AG09309 (cell line): ENCODE measurements around the gene SRSF12.

ENCODE experiments used
- DNase-seq: peaks from one replicate; pipeline ENCODE4 v3.0.0-alpha.2; 2010; ENCODE audit warnings: low read depth
- H3K4me3 ChIP-seq: 2 replicates; pipeline ENCODE4 v1.5.1; 2011; ENCODE audit warnings: mild to moderate bottlenecking, low read depth, low read length, moderate library complexity; ENCODE audit not compliant: control insufficient read depth
- TF ChIP-seq, protein P1 (sequence below): IDR thresholded peaks from 2 replicates; pipeline ENCODE4 v1.5.1; 2011; ENCODE audit warnings: mild to moderate bottlenecking, low read depth, low read length, inconsistent platforms; ENCODE audit not compliant: insufficient read depth, control insufficient read depth; ENCODE audit errors: missing control alignments

The SRSF12 gene

DNA sequence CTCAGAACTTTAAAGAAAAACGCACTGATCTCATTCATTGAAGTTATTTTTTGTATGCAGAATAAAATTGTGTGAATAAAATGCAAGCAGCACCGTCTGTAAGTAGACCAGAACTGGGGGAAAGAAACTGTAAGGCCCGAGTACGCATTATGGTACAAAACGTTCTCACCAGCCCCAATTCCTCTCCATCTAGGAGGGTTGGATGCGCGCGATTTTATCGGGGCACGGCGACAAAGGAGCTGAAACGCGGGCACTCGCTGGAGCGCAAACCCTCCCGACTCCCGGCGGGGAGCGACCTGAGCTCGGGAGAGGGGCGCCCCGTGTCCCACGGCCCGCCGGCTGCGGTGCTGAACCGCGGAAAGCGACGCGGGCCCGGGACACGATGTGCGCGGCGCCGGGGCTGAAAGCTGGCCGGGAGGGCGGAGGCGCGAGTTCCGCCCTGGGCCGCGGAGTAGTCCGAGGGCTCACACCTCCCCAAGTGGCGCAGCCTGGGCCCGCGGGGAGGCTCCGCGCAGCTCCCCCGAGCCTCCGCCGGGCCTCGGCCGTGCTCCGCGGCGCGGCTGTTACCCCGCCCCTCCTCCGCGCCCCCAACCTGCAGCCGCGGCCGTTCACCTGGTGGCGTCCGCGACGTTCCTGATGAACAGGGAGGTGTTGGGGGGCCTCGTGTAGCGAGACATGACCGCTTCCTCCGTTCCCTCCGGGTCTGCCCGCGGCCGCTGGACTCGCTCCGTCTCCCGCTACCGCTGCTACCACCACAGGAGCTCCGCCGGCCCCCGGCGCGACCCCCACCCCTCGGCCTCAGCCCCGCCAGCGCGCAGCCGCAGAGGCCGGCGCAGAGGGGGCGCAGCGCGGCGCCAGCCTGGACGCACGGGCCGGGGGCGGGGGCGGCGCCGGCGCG, at the start of gene SRSF12:
Gene SRSF12, minus strand, starts transcription at position 861 of the 898 bp plus-strand sequence. Its CDS starts 184 bp downstream, at position 677.
- TF ChIP-seq, protein P1, sequence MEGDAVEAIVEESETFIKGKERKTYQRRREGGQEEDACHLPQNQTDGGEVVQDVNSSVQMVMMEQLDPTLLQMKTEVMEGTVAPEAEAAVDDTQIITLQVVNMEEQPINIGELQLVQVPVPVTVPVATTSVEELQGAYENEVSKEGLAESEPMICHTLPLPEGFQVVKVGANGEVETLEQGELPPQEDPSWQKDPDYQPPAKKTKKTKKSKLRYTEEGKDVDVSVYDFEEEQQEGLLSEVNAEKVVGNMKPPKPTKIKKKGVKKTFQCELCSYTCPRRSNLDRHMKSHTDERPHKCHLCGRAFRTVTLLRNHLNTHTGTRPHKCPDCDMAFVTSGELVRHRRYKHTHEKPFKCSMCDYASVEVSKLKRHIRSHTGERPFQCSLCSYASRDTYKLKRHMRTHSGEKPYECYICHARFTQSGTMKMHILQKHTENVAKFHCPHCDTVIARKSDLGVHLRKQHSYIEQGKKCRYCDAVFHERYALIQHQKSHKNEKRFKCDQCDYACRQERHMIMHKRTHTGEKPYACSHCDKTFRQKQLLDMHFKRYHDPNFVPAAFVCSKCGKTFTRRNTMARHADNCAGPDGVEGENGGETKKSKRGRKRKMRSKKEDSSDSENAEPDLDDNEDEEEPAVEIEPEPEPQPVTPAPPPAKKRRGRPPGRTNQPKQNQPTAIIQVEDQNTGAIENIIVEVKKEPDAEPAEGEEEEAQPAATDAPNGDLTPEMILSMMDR = no peak
- DNase-seq = no peak
- H3K4me3 ChIP-seq = peak within 1 kb of the TSS; percentile 22

DNA sequence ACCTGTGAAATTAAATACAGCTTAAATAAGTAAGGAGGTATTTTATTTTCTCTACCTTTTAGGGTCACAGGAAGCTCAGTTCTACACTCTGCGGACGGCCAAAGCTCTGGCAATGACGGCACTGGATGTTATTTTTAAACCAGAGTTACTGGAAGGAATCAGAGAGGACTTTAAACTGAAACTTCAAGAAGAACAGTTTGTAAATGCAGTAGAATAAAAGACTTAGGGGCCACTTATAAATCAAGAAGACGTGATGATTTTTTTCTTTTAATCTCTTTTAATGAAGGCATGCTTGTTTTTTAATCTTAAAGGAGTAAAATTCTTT, 44.1 kb upstream of the SRSF12 start:
- no peak for DNase-seq
- no peak overlapping the region for H3K4me3 ChIP-seq
- TF ChIP-seq, protein P1 = no peak

DNA sequence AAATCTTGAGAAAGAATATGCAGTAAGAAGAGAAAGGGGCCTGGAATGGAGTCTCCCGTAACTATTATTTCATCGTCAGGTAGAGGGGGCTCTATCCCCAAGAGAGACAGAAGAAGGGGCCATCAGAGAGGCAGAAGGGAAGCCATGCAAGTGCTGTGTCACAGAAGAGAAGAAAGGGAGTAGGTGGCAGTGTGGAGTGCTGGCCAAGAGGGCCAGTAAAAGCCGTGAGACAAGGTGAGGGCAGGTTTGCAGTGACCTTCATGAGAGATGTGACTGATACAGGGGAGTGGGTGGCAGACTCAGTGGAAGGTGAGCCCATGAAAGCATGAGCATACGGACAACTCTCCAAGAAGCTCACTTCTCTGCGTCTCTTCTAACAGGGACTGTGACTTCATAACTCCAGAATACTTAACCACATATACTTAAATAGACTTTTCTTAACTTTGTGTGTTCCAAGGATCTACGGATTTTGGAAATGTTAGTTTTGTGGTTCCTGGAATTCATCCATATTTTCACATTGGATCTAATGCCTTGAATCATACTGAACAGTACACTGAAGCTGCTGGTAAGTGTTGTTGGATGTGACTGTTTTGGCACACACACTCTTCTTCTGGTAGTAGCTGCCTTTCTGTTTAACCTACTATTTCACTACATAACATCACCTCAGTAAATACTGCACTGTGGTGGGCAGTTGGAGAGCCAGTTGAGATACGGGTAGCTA, 43.6 kb upstream of the SRSF12 start:
- no peak overlapping the region for H3K4me3 ChIP-seq
- no peak for DNase-seq
- TF ChIP-seq, protein P1 = no peak

DNA sequence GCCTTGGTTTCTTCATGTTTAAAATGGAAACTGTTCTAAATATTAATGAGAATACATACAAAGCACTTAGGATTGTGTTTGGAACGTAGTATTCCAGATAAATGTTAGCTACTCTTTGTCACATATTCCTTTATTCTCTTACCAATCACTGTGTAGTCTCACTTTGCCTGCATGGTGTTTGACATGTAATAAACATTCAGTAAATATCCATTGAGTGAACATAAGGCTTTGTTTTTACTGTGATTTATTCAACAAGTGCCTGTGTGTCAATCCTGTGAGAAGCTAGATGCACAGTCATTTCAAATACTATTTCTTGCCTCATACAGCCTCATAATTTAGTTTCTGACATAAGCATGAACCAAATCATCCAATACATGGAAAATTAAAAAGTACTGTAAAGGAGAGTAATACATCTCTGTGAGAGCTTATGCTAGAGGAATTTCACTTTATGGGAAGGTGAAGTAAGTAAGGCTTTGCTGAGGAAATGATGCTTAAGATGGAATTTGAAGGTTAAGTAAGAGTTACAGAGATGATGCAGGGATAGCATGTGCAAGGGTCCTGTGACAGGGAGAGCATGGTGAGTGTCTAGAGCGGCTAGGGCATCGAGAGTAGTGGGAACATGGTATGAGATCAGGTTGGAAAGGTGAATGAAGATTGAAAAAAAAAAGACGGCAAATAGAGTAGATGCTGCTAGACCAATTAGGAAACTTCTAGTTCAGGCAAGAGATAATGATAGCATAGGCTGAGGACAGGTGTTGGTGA, 42.6 kb upstream of the SRSF12 start:
- TF ChIP-seq, protein P1 = no peak
- no peak for DNase-seq
- H3K4me3 ChIP-seq = no peak overlapping the region

DNA sequence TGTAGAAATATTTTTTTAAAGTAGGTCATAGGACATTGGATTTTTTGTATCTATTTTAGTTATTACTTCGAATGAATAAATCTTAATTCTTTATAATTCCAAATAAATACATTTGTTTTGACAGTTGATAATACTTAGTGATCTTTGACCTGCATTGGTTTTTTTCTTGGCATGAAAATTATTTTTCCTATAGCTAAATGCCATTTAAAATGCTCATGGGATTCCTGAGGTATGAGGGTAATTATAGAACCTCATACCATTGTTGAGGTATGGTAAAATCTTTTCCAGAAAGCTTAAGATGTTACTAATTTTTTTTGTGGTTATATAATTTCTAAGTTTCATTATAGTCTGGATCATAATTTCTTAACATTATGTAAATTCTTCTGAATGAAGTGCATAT, 36.3 kb upstream of the SRSF12 start:
- H3K4me3 ChIP-seq = no peak overlapping the region
- no peak for DNase-seq
- TF ChIP-seq, protein P1 = no peak

DNA sequence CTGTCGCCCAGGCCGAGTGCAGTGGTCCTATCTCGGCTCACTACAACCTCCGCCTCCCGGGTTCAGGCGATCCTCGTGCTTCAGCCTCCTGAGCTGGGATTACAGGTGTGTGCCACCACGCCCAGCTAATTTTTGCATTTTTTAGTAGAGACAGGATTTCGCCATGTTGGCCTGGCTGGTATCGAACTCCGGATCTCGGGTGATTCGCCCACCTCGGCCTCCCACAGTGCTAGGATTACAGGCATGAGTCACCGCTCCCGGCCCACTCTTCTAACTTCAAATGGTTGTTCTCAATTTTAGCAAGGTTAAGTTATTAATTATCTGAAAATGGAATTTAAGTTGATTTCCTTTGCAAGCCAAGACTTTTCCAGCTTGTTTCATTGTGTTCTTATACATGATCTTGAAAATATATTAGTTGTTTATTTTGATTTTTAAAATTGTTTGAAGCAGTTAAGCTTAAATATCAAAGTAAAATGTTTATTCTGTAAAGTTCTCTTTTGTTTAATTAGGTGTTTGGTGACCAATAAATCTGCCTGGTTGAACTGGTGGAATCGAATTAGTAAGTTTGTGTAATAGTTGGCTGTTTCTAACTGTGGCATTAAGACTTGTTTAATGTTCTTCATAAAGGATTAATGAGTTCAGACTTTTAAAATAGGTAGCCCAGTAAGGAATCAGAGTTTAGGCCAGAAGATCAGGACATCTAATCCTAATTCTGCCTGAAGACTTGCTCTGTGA, 30.3 kb upstream of the SRSF12 start:
- DNase-seq = no peak
- TF ChIP-seq, protein P1 = no peak
- no peak overlapping the region for H3K4me3 ChIP-seq
